Midbrain (tissue), 1 donor: Measurements from ENCODE around the gene PAPSS2.

Experiments
- DNase-seq: peaks from one replicate; lab custom pipeline; 2025; lab: John Stamatoyannopoulos, UW

Gene PAPSS2

GRCh38 chr10:87671139-87671815 lies 11.6 kb downstream of the PAPSS2 start:
- no peak for DNase-seq

- no peak for DNase-seq
Observed at GRCh38 chr10:87672551-87672950, 12.9 kb downstream of the PAPSS2 start.

- DNase-seq = no peak
Observed at GRCh38 chr10:87674943-87675342, 15.3 kb downstream of the PAPSS2 start.

- no peak for DNase-seq
Observed at GRCh38 chr10:87675396-87676376, 16.0 kb downstream of the PAPSS2 start.

- no peak for DNase-seq
Observed at GRCh38 chr10:87677595-87677994, 17.9 kb downstream of the PAPSS2 start.

- DNase-seq = no peak
Observed at GRCh38 chr10:87678302-87678701, 18.6 kb downstream of the PAPSS2 start.

- DNase-seq = no peak
Observed at GRCh38 chr10:87683356-87683755, 23.7 kb downstream of the PAPSS2 start.

GRCh38 chr10:87684001-87684638 lies 24.4 kb downstream of the PAPSS2 start:
- no peak for DNase-seq

GRCh38 chr10:87685832-87686574 lies 26.3 kb downstream of the PAPSS2 start:
- no peak for DNase-seq

- no peak for DNase-seq
Observed at GRCh38 chr10:87691506-87692070, 31.9 kb downstream of the PAPSS2 start.

GRCh38 chr10:87692956-87693484 lies 33.3 kb downstream of the PAPSS2 start:
- DNase-seq = no peak

GRCh38 chr10:87694011-87694794 lies 34.5 kb downstream of the PAPSS2 start:
- no peak for DNase-seq

- no peak for DNase-seq
Observed at GRCh38 chr10:87695074-87695473, 35.4 kb downstream of the PAPSS2 start.

GRCh38 chr10:87696922-87697745 lies 37.5 kb downstream of the PAPSS2 start:
- no peak for DNase-seq

GRCh38 chr10:87700031-87700796 lies 40.5 kb downstream of the PAPSS2 start:
- no peak for DNase-seq

GRCh38 chr10:87702260-87702972 lies 42.7 kb downstream of the PAPSS2 start:
- no peak for DNase-seq

- DNase-seq = no peak
Observed at GRCh38 chr10:87702973-87703294, 43.3 kb downstream of the PAPSS2 start.

- no peak for DNase-seq
Observed at GRCh38 chr10:87703771-87704170, 44.1 kb downstream of the PAPSS2 start.
